D341Med (cell line): ENCODE data around the gene TTLL11.

Source experiments
- DNase-seq: peaks from one replicate; pipeline ENCODE4 v3.0.0; 2012; ENCODE audit warnings: low spot score

TTLL11 gene

DNA sequence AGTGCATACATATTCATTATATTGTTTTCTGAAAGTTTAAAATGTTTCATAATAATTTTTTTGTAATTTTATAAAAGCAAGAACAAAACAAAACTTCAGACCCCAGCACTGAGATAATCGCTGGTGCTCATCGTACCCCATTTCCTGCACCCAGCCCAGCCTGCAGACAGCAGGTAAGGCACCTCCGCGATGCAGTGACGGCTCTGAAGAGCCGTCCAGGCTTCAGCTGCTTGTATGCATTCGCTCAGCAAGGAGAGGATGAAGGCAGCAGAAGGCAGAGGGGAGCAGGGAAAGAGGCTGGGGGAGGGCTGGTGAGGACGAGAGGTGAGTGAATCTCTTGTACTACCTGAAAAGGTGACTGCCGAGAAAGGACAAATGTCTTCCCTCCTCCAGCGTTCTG lies 153.5 kb downstream of the TTLL11 start:
- no peak for DNase-seq

DNA sequence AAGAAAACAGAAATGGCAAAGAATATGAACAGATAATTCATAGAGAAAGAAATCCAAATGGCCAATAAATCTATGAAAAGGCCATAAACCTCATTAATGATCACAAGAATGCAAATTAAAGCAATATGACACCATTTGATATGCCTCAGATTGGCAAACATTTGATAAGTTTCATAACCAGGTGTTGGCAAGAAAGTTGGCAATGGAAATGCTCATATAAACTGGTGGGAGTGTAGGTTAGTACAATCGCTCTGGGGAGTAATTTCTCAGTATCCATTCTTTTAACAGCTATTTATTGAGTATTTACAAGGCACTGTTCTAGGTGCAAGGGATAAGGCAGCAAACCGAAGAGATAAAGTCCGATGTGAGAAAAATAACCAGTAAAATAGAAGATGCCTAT lies 154.5 kb downstream of the TTLL11 start:
- DNase-seq = no peak

DNA sequence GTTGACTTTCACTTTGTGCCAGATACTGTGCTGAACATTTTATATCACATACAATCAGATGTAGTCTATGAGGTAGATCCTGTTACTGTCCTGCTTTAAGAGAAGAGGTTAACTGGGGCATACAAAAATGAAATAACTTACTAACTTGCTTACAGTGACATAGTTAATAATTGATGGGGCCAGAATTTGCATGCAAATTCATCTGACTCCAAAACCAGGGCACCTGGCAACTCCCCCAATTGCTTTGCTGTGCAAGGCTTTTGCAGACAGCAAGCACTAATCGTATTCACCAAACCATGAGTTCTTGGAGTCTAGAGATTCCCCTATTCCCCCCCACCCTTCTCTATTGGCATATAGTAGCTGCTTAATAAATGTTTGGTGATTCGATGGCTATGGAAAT lies 155.9 kb downstream of the TTLL11 start:
- DNase-seq = no peak

DNA sequence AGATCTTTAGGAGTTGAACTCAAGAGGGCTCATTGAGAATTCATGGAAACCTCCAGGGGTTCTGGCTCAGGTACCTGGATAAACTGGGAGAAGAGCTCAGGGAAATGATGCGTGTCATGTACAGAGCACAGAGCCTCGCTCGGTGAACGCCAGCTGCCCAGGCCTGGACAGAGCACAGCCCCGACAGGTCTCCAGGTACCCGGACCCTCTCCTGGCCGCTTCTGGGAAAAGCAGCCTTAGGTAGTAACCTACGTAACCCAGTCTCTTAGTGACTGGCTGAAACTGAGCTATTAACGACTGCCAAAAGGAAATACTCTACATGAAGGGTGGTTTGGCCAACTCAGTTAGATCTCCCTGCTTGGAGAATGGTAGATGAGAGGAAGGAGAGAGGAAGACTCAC lies 157.4 kb downstream of the TTLL11 start:
- no peak for DNase-seq

DNA sequence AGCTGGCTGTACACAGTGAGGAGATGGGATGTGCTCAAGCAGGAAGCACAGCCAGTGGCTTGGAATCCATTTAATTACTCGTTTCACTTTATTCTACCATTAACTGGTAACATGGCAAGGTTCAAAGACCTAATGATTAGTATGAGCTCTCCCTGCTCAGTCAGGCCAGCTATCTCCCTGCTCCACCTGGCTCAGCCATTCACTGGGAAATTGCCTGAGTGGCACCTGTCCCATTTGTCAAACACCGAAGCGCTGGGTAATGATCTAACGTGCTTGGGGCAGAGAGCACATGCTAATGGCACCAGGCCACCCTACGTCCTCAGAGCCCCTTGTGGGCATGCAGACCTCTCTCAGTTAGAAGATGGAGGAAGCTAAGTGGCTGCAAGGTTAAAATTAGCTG lies 162.2 kb downstream of the TTLL11 start:
- DNase-seq = no peak

DNA sequence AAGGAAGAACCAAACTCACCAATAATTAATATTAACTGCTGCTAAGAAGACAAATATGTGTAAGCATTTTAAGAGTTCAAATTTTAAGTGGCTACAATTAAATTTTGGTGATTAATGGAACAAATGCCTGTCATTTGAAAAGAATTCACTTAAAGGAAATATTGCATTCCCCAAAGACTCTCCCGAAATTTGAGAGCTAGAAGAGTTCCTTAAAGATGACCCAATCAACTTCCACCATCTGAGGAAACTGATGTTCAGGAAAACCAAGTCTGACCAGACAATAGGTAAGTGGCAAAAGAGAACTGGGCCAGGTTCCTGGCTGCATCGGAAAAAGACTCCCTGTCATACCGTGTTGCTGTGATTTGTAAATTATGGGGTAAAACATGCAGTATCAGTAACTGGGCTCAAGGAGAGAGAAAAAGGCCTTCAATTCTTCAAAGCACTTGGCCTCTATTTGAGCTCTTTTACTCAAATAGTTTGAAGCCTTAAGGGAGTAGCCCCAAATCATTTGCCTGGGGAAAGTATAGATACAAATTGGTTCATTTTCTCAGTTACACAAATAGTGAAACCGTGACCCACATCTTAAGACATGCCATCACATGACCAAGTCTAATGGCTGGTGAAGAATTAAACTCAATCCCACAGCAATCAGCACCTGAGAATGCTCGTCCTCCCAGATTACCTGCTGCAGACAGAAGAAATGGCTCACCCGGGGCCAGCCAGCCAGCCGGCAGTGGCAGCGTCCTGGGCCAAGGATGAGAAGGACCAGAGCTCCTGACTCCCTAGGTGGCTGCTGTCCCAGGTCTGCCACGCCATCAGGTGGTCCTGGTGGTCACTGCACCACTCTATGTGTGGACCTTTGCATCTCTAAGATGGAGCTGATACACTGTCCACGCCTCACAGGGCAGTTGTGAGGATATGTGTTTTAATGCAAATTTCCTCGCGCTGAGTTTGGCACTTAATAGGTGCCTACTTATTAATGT lies 162.9 kb downstream of the TTLL11 start:
- peak; percentile 60 for DNase-seq

DNA sequence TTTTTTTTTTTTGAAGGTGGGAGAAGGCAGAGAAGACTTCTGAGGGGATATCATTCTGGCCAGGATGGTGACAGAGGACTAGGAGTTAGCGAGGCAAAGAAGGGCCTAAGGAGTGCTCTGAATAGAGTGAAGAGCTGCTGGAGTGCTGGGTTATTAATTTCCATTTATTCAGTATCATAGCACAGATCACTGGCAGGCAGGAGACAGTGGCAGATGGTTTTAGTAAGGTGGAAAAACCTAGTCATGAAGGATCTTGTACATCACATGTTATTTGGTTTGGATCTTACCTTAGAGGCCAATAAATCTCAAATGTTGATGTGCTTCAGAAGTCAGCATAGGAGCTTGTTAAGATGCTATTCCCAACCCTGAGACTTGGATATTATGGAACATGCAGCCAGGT lies 165.5 kb downstream of the TTLL11 start:
- no peak for DNase-seq

DNA sequence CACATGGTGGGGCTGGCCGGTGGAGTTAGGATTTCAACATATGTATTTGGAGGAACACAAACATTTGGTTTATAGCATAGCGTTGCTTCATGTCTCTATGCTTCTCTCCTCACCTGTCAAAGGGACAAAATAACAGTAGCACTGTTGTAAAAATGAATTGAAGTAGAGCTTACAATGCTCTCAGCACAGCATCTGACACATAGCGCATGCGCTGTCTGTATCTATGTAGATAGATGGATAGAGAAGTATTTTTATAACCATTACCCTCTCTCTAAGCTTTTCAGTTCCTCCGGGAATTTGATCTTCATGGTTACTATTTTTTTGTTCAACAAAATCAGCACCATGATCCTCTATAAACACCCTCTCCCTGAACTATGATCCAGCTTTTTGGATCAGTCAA lies 166.0 kb downstream of the TTLL11 start:
- no peak for DNase-seq

DNA sequence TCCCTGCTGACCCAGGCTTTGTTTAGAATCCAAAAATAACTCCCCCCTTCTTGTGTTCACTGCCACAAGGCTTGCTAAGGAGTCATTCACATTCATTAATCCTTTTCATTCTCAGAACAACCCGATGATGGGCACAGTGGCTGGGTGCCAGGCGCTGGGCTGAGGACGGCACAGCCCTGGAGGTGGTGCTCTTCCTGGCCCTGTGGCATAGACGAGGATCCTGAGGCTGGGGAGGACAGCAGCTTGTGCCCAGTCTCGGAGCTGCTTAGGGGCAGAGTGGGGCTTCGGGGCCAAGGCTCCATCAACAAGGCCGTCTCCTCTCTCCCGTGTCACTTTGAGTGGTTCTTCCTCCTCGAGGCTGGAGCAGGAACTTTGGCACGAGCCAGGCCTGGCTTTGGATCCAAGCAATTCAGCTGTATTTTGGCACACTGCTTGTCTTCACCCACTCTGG lies 166.7 kb downstream of the TTLL11 start:
- DNase-seq = no peak

DNA sequence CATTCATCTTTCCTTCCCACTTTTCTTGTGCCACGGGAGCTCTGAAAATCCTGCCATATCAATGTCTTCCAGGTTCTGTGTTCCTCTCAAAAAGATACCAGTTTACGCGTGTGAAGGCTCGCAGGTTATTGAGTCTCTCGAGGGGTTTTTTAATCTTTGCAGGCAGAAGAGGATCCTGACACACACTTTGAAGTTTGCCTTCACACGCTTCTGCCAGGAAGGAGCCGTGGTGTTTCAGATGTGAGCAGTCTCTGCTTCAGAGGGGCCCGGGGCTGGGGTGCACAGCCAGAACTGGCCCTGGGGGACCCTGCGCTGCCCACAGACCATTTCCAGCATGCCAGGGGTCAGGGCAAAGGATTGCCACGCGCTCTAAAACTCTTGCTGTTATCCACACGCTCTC lies 167.2 kb downstream of the TTLL11 start:
- no peak for DNase-seq

DNA sequence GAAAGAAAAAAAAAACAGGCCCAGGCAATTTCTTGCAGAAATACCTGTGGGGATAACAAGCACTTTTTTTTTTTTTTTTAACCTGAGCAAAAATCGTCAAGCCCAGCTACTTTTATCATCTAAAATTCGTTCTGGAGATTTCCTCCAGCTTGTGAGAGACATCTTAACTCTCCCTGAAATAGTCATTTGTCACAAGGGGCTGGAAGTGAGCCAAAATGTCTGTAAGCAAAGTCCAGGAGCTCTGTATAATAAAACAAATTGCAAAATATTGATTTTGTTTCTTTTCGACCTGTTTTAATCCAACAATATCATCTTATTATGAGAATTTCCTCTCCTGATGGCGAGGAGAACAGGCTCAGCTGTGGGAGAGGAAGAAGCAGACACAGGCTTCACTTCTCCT lies 168.4 kb downstream of the TTLL11 start:
- DNase-seq = no peak

DNA sequence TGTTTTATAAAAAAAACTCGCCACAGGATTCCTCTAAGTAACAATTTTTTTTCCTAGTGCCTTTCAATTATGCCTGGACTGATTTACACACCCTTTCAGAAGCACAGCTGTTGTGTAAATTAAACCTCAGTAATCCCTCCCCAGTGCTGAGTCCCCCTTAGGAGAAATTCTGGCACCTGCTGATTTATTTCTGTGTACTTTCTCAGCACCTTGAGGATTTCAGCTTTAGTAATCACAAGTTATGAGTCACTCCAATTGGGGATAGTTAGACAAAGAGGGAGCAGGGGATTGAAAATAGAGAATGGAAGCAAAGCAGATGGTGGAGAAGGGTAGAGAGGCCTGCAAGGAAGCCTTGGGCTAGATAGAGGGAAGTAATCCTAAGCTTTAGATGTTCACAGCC lies 171.7 kb downstream of the TTLL11 start:
- peak; percentile 54 for DNase-seq

DNA sequence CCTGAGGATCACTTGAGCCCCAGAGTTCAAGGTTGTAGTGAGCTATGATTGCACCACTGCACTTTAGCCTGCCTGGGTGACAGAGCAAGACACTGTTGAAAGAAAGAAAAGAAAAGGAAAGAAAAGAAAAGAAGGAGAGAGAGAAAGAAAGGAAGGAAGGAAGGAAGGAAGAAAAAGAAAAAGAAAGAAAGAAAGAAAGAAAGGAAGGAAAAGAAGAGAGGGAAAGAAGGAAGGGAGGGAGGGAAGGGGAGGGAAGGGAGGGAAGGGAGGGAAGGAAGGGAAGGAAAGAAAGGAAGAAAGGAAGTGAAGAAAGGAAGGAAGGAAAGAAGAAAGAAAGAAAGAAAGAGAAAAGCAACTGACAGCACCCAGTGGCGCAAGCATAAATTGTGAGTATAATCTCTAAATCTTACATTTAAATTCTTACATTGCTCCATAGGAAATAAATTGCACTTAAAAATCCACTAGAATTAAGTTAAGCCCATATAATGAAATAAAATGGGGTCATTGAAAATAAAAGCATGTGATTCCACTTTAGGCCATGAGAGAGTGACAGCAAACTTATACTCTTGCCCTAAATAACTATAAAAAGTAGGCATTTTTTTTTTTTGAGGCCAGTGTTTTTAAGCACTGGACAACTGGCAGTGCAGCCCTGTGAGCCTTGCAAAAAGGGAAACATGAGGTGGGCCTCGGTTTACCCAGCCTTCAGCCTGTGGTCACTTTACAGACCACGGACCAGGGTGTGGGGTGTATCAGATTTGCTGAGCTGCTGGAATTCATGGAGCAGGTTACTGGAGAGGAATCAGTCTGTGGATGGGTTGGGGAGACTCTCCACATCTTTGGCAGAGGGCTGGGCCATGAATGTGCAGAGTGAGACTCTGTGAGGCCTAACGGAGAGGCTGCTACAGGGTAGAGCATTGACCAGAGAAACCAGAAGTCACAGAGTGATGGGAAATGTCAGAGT lies 175.5 kb downstream of the TTLL11 start:
- no peak for DNase-seq

DNA sequence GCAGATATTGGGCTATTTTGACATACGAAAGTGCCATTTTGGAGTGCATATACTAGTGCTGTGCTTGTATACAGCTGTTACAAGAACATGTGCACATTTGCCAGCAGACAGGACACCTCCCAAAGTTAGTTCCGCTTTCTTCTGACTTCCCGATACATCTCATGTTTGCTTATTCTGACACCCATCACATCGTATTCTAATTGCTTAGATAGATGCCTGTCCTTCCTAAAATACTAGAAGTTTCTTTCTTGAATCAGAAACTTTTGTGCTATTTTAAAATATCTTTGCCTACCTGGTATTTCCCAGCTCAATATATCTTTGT lies 177.8 kb downstream of the TTLL11 start:
- DNase-seq = no peak

DNA sequence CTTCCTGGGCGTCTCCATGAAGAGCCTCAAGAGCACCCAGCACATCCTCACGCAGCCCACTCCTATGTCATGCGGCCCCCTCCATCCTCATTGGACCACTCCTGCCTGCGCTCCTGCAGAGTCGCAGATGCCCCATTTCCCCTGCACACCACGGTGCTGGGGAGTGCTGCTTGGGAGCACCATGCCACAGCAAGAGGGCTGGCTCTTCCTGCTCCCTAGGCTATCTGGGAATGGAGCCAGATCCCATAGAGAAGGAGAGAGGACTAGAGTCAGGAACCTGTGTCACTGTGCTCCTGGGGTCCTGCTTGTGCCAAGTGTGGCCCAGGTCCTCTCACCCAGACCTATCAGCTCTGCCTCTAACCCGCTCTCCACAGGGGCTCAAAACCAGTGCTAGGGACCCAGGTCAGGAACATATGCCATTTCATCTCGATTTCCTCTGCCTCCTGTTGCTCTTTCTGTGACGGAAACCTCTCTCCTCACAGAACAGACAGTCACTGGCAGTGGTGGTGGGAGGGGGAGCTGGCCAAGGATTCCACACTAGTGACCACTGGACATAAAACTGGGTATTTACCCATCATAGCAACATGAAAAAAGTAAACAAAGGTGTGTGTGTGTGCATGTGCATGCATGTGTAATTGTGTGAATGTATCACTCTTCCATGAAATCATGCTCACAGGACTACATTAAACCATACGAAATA lies 178.4 kb downstream of the TTLL11 start:
- DNase-seq = no peak

DNA sequence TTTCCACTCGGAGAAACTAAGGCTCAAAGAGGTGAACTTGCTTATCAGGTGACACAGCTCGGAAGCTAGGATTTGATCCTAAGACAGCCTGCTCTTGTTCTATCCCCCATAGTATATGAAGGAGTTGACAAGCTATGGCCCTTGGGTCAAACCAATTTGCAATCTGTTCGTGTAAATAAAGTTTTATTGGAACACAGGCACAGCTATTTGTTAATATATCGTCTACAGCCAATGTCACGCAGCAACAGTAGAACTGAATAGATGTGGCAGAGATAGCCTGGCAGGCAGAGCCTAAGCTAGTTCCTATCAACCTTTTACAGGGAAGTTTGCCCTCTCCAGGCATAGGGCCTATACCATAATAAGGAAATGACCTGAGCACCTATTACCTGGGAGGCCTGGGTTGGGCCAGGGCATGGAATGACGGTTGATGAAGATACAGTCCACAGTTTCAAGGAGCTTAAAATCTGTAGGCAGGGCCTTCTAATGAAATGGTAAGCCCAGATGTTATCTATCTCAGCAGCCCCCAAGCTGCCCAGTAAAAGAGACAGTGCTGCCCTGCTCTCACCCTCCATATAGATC lies 179.0 kb downstream of the TTLL11 start:
- DNase-seq = no peak

DNA sequence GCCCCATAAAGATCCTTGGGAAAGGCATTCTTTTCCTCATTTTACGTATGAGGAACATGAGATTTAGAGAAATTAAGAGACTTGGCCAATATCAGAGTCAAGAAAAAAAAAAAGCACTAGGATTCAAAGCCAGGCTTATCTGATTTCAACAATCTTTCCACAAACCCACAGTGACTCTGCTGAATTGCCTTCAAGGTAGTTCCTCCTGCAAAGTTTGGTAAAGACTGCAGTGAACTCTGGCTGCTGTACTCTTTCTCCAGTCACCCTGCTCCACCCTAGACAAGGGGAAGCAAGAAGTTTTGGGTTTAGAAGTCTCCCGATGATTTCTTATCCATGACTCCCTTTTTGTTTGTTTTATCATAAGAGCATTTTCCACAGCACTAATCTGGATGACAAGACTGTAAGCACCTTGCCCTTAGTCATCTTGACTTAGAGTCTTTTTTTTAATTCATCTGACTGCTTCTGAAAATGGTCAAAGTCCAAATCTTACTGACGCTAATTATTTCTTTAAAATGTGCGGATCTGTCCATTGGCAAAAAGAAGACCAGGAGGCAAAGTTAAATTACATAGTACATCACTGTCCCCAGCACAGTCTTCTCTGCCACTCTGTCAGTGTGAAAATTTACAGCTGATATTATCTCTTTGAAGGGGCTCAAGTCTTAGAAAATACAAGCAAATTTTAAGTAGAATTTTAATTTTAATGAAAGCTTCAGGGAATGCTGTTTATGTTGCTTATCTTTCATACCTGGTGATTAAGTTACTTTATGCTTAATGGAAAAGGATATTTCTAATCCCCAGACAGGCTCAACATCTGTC lies 180.1 kb downstream of the TTLL11 start:
- no peak for DNase-seq

DNA sequence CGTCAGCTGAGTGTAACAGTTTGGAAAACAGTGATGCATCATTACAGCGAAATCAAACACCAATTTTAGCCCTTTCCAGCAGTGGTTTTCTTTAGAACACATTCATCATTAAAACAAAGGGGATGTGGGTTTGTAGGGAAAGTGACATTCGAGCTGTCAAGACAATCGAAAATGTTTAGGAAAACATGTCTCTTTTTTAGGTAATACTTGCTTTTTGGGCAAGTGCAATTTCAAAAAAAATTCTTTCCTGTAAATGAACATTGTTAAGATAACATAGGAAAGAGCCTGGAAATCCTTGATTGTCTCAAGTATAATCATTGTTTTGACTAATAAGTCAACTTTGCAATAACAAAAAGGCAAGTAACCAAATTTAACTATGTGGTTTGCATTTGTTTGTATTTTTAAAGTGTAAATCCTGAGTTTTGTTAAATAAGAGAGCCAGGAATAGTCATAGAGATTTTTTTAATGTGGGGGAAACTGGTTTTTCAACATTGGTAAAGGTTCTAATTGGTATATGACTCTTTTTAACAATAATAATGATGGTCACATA lies 182.5 kb downstream of the TTLL11 start:
- no peak for DNase-seq

DNA sequence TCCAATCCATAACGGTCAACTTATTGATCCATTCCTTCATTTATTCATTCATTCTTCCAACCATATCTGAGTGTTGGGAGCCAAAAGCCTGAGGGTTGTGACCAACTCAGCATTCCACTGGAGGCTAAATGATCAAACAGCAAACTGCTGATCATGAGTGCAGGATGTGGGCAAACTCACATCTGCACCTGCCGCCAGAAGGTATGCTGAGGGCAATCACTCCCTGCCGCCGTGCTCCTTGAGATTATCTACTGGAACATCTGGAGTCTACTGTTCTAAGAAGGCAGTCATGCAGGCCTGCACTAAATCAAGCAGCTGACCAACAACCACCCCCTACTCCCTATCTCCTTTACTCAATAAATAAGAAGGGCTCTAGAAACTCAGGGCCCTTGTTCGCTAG lies 184.0 kb downstream of the TTLL11 start:
- DNase-seq = no peak

DNA sequence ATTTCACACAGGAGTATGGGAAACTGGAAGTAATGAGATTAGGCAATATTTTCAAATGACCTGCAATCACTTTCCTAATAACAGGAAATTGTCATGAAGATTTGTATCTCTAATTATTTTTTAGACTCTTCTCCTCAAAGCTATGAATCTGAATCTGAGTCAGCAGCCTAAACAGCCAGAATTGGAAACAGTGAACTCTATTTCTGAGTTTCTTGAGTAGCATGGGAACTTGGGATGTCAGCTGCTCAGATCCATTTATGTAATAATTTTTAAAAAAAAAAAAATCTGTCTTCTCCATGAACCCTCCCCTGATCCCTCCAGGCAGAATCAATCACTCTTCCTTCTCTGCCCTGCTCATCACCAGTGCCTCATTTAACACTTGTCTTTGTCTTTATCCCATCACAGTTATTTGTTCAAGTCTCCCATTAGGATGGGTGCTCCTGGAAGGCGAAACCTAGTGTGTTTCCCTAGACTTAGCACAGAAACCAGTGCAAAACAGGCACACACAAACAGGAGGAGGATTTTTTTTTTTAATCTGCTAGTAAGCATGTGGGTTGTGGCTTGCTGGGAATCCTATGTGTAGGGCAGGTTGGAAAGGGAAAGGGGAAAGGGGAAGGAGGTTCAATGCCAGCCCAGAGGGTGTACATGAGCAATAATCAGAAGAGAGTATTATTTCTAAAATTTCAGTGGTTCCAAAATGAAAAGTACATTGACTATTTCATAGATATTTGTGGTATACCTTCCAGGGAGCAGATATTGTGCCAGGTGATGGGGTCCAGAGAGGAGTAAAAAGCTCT lies 186.8 kb downstream of the TTLL11 start:
- no peak for DNase-seq
